ENCODE data around the gene FOXF1.

FOXF1 gene

DNA sequence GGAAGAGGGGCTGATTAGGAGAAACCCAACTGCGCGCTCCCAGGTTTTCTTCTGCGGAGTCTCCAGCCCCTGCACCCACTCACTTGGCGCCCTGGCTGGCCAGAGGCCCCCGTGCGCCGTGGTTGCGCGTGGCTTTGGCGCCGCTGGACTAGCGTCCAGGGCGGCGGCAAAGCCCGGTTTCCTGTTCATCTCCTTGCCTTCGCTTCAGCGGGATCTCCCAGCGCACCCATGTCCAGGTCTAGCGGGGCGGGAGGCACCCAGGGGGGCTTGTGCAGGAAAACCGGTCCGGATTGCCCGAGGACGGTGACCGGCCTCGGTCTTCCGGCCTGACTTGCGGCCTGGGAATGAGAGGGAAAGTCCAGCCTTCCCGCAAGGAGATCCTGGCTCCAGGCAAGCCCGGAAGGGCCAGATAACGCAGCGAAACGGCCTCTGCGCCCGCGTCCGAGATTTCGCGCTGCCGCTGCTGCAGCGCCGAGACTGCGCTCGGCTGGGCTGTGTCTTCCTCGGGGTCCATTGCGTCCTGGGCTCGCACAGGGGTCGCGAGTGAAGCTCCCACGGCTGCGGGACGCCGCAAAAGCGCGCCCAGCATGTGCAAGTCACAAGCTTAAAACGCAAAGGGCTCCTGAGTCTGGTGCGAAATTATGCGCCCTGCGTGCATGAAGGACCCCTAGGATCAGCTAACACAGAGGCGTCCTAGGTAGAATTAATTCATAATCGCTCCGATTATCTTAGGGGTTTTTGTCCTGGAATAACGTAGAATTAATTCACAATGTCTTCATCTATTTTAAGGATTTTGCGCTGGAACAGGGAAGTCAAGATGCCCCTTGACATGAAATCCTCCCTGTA lies 5.7 kb downstream of the FOXF1 start:
- DNase-seq = no peak

- DNase-seq = no peak
Observed at GRCh38 chr16:86516623-86517003, 6.3 kb downstream of the FOXF1 start.

GRCh38 chr16:86517033-86517432 lies 6.7 kb downstream of the FOXF1 start:
- DNase-seq = no peak

DNA sequence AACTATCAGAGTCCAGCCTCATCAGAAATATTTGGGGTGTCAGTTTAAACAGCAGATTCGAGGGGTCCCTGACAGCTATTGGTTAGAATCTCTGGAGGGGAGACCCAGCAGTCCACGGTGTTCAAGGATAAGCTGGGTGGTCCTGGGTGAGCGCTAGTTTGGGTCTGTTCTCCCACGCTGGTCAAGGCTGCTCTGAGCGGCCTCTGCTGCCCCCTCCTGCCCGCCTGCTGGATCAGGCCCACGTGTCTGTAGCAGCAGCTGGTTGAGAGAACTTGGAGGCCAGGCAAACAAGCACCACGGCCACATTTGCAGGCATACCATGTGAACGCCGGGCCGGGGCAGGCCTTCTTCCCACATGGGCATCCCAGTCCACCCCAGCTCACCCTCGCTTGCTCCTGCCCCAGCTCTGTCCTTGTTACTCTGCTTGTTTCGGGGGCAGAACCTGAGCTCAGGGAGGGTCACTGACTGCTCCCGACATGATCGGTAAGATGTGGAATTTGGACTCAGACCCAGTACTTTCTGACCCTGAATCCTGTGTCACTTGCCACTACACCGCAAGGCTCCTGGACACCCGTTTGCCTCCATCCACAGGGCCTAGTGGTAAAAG lies 7.4 kb downstream of the FOXF1 start:
- DNase-seq = peak in 48 of 56 donors; percentile 3 to 79 (median 42)

GRCh38 chr16:86519007-86519648 lies 8.8 kb downstream of the FOXF1 start:
- no peak for DNase-seq

DNA sequence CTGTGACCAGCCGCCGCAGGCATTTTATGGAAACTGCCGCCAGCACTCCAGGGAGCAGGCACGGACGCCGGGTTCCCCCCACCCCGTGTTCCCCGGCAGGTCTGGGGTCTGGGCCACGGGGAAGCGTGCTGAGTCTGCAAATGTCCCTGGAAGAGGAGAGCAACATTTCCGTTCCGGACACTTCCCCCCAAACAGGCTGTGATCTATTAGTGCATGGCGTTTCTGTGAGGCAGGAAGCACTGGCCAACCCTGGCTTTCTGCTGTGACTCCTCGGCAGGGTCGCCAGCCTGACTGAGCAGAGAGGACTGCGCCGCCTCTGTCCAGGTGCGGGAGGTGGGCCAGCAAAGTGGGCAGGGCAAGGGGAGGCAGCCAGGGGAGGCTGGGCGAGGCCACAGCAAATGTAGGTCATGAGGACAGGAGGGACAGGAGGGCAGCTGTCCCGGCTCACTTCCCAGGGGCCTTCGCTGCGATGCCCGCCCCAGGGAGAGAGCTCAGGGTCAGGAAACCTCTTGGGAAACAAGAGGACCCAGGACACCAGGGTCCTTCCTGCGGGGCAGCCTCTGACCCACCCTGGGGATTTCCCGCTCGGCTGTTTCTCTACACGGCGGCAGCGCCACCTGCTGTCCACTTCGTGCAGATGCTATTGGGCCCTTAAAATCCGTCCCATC lies 9.5 kb downstream of the FOXF1 start:
- DNase-seq = peak in 32 of 56 donors; percentile 2 to 70 (median 18)

GRCh38 chr16:86520317-86521210 lies 10.2 kb downstream of the FOXF1 start:
- DNase-seq = no peak

- DNase-seq = no peak
Observed at GRCh38 chr16:86521236-86522197, 11.2 kb downstream of the FOXF1 start.

DNA sequence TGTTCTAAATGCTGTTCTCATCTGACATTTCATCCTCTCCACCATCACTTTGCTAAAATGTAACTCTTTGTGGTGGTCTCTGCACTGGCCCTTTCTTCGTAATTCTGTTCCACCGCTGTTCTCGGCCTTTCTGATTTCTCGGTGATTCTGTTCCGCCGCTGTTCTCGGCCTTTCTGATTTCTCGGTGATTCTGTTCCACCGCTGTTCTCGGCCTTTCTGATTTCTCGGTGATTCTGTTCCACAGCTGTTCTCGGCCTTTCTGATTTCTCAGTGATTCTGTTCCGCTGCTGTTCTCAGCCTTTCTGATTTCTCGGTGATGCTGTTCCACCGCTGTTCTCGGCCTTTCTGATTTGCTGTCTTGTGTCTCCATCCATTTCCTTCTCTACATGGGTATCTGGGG lies 12.3 kb downstream of the FOXF1 start:
- no peak for DNase-seq

DNA sequence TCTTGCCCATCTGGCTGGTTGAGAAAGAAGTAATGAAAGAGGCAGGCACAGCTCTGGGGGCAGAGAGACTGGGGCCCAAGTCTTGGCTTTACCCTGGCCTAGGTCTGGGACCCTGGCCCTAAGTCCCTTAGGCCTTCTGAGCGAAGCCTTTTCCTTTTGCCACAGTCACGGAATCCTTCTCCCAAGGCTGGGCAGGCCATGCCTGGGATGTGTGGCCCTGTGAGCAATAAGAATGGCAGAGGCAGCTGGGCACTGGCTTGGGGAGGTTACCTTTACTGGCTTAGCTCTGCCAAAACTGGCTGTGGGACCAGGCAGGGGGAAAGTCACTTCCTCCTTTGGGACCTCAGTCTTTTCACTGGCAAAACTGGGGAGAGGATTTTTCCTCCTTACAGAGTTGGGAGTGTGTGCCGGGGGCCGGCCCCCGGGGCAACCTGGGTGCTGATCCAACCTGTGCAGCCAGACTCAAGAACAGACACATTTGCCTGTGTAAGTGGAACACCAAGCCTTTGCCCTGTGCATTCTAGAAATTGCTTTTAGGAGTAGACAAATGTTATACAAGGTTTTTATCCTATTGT lies 12.9 kb downstream of the FOXF1 start:
- DNase-seq = no peak

GRCh38 chr16:86524029-86524428 lies 13.7 kb downstream of the FOXF1 start:
- DNase-seq = no peak

DNA sequence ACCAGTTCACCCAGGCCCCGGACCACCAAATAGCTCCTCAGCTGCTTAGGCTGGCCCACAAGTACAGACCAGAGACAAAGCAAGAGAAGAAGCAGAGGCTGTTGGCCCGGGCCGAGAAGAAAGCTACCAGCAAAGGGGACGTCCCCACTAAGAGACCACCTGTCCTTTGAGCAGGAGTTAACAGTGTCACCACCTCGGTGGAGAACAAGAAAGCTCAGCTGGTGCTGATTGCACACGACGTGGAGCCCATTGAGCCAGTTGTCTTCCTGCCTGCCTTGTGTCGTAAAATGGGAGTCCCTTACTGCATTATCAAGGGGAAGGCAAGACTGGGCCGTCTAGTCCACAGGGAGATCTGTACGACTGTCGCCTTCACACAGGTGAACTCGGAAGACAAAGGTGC lies 15.4 kb downstream of the FOXF1 start:
- DNase-seq = no peak

DNA sequence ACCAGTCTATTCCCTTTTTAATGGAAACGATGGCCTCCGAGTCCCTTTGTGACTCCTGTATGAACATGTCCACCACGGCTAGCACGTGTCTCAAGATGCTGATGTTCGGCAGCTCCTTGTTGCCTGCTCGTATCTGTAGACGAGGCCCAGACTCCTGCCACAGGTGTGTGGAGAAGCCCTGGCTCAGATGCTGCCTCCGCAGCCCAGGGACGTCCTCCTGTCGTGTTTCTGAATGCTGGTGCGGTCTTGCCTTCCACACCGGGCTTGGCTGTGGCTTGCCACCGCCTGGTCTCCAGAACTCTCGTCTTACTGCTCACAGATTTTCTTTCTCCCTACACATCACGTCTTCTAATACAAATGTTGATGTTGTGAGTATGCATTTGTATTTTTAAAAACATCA lies 17.0 kb downstream of the FOXF1 start:
- DNase-seq = no peak

DNA sequence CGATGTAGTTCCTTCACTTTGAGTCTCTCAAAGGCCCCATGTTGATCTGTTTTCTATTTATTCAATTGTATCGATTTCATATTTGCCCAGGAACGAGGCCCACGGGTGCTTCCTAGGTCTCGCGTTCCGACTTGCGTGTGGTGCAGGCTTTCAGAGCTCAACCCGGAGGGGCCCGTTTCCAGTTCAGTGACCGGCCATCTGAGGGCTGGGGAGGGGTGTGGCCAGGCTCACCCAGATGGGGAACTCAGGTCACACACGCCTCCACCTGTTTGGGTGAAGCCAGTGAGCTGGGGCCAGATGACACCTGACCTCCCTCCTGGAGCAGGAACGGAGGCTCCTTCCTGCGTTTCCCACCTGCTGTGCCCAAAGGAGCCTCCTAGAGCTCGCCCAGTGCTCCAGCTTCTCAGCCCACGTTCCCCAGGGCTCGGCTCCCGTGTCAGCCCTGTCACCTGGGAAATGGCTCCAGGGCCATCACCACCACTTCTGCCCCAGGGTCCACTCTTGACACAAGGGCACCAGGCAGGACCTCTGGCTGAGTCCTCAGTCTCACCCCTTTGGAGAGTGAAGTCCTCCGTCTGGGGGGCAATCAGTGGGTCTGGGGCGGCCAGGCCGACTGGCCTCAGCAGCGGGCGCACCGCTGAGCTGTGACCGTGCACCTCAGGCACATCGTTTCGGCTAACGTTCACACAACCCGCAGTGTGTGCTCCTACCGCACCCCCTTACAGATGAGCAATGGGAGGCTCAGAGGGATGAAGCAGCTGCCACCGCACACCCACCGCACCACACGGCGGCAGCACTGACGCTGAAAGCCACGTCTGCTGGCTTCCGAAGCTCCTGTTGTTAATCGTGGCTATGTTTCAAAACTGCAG lies 18.0 kb downstream of the FOXF1 start:
- no peak for DNase-seq

DNA sequence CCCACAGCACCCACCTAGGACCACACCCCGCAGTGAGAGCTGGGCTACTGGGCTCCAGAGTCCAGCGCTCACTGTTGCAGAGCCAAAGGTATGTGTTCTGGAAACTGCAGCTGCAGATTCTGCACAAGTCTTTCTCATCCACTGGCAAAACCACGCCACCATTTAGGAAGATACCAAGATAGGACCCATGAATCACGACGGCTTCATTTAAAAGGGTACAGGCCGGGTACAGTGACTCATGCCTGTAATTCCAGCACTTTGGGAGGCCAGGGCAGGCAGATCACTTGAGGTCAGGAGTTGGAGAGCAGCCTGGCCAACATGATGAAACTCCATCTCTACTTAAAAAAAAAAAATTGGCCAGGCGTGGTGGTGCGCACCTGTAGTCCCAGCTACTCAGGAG lies 18.8 kb downstream of the FOXF1 start:
- no peak for DNase-seq

DNA sequence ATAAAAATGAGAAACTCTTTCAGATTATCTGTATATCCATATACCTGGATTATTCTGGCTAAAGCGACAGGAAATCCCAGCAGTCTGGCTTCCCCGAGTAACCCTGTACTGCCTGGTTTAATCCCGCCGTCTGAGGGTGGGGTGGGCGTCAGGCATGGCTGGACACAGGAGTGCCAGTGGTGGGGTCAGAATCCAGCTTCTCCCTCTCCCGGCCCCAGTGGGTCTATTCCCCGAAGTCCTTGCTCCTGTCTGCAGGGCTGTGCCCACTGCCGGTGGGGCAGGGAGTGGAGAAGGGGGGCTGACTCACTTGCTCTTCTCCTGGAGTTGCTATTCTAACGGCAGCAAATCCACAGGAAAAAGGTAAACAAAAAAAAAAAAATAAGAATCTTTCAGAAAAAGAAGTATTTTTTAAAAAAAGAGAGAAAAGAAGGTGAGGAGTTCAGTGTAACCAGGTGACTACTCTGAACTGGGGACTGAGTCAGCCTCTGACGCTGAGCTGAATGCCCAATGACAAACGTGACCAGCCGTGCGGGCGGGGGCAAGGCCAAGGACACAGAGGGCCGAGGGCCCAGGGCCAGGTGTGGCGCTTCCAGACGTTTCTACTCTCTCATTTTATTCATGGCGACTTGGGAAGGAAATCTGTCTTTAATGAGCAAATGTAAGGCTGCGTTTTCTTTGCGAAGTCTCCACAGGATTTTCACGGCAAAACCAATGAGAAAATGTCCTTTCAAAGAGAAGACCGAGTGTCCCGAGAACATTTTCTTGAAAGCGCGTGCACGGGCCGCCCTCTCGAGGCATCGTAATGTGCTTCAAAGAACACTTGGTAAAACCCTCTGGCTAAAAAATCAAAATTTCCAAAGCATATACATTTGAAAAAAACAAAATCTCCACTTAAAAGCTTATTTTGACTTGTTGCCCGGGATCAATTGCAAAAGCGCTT lies 20.2 kb downstream of the FOXF1 start:
- DNase-seq = peak in 11 of 56 donors; percentile 7 to 47 (median 25)

GRCh38 chr16:86531191-86531545 lies 20.8 kb downstream of the FOXF1 start:
- peak; percentile 15 to 94 (median 76) for DNase-seq
